Measurements from ENCODE around the gene TRIM67.

DNA sequence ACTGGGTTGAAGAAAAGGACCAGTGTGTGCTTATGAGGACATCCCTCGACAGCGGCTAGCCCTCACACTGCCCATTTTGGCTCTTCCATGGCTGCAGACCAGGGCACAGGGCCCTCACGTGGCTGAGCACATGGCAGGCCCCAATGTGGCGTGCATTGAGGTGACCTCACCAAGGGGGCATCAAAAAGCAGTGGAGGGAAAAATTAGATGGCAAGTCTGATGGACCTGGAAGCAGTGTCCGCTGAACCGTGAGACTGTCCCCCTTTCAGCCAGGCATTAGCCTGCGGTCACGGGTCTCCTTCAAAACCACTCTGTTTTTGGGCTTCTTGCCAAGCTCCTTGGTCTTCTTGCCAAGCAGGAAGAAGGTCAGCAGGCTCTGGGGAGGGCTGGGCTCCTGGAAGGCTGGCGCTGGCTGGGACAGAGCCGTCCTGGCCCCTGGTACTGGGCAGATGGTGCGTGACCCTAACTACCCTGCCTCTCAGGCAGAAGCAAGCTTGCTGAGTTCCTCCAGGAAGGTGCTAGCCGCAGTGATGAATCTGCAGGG is 30.8 kb downstream of the TRIM67 start:
- TF ChIP-seq, protein P1, sequence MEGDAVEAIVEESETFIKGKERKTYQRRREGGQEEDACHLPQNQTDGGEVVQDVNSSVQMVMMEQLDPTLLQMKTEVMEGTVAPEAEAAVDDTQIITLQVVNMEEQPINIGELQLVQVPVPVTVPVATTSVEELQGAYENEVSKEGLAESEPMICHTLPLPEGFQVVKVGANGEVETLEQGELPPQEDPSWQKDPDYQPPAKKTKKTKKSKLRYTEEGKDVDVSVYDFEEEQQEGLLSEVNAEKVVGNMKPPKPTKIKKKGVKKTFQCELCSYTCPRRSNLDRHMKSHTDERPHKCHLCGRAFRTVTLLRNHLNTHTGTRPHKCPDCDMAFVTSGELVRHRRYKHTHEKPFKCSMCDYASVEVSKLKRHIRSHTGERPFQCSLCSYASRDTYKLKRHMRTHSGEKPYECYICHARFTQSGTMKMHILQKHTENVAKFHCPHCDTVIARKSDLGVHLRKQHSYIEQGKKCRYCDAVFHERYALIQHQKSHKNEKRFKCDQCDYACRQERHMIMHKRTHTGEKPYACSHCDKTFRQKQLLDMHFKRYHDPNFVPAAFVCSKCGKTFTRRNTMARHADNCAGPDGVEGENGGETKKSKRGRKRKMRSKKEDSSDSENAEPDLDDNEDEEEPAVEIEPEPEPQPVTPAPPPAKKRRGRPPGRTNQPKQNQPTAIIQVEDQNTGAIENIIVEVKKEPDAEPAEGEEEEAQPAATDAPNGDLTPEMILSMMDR (conservative IDR thresholded peaks at IDR 0.05; ENCODE audit: low read depth, low read length): no peak
- no peak for TF ChIP-seq EZH2 (IDR thresholded peaks at IDR 0.05; ENCODE audit: borderline replicate concordance, low read depth, low read length, poor library complexity, severe bottlenecking)

Measured in A673 (cell line).